Peyer's patch (tissue), 4 donors: ENCODE results near the gene IL9.

Source experiments
- POLR2A ChIP-seq, 2 donors: fragments of 450-650 bp; IDR thresholded peaks; one replicate each; pipeline ENCODE4 v1.5.1; 2017; ENCODE audit warnings: antibody characterized with exemption in 2 of 2, mild to moderate bottlenecking in 2 of 2, moderate library complexity in 2 of 2
- TF ChIP-seq, protein P1 (sequence below), 6 experiments: fragments of 450-650 bp in 4 of 6; fragments of 200-600 bp in 2 of 6; sonication (generic) in 1 of 6; IDR thresholded peaks; one replicate each; pipeline ENCODE4 v1.5.1; 2017 to 2019; ENCODE audit warnings: antibody characterized with exemption in 6 of 6, mild to moderate bottlenecking in 3 of 6, moderate library complexity in 1 of 6

GRCh38 chr5:135869276-135869675, 26.4 kb downstream of the IL9 start:
- TF ChIP-seq, protein P1, sequence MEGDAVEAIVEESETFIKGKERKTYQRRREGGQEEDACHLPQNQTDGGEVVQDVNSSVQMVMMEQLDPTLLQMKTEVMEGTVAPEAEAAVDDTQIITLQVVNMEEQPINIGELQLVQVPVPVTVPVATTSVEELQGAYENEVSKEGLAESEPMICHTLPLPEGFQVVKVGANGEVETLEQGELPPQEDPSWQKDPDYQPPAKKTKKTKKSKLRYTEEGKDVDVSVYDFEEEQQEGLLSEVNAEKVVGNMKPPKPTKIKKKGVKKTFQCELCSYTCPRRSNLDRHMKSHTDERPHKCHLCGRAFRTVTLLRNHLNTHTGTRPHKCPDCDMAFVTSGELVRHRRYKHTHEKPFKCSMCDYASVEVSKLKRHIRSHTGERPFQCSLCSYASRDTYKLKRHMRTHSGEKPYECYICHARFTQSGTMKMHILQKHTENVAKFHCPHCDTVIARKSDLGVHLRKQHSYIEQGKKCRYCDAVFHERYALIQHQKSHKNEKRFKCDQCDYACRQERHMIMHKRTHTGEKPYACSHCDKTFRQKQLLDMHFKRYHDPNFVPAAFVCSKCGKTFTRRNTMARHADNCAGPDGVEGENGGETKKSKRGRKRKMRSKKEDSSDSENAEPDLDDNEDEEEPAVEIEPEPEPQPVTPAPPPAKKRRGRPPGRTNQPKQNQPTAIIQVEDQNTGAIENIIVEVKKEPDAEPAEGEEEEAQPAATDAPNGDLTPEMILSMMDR (IDR thresholded peaks at IDR 0.05): no peak
- no peak for TF ChIP-seq POLR2A (IDR thresholded peaks at IDR 0.05)
